Endothelial cell of umbilical vein (primary cell): Measurements from ENCODE around the gene ZNF407. TPM values are rescaled to one million over a fixed set of nuclear protein-coding genes. Genes with fewer than 3 reads are reported as not detected.
A peak's percentile ranks its signal among the peaks of the same experiment; 100 is the strongest.

Experiments used
- BruUV-seq: library from RNA; stranded (reverse); fragments of 400-500 nt; replicated peaks from 2 replicates; lab custom pipeline; 2021; lab: Mats Ljungman, UMichigan
- CTCF ChIA-PET: fragments of 300-600, 350-600 bp; sonication (Branson Sonifier 250); formaldehyde crosslinking; loops from one replicate; lab custom pipeline; 2021; ENCODE audit warnings: antibody characterized with exemption, inconsistent platforms; lab: Charles Lee
- POLR2A ChIA-PET: fragments of 300-600, 350-600 bp; sonication (Branson Sonifier 250); formaldehyde crosslinking; loops from one replicate; lab custom pipeline; 2021; ENCODE audit warnings: antibody characterized with exemption, inconsistent platforms; lab: Charles Lee
- DNase-seq: peaks from one replicate; pipeline ENCODE4 v3.0.0-alpha.2; 2011; ENCODE audit warnings: low read depth, low spot score
- FAIRE-seq: peaks from 2 replicates; lab custom pipeline; 2011; peaks lifted over from hg19 to GRCh38; lab: Jason Lieb, UNC
- H2AFZ ChIP-seq: 2 replicates; pipeline ENCODE4 v1.6.0; 2012; ENCODE audit warnings: low read depth, low read length, control low read depth, inconsistent platforms
- H3K27ac ChIP-seq: 2 replicates; pipeline ENCODE4 v1.5.1; 2011; ENCODE audit warnings: low read depth, mild to moderate bottlenecking, control low read depth, low read length, moderate library complexity; ENCODE audit not compliant: insufficient read depth
- H3K27me3 ChIP-seq, 2 experiments: 2 replicates each; pipeline versions ENCODE4 v1.6.0 to v1.6.1; 2011; ENCODE audit warnings: low read length in 2 of 2, mixed read lengths in 1 of 2; ENCODE audit not compliant: control insufficient read depth in 2 of 2, insufficient read depth in 2 of 2
- H3K36me3 ChIP-seq, 2 experiments: 2 replicates in 1 of 2; 3 replicates in 1 of 2; pipeline ENCODE4 v1.5.1; 2011; ENCODE audit warnings: low read length in 2 of 2, mild to moderate bottlenecking in 1 of 2, moderate library complexity in 1 of 2; ENCODE audit not compliant: control insufficient read depth in 2 of 2, insufficient read depth in 2 of 2; ENCODE audit errors: extremely low read depth in 1 of 2
- H3K4me1 ChIP-seq: 3 replicates; pipeline ENCODE4 v1.5.1; 2011; ENCODE audit warnings: mild to moderate bottlenecking, low read length; ENCODE audit not compliant: control insufficient read depth, insufficient read depth; ENCODE audit errors: extremely low read depth
- H3K4me2 ChIP-seq: 2 replicates; pipeline ENCODE4 v1.6.1; 2011; ENCODE audit warnings: low read length, control low read depth, mixed read lengths; ENCODE audit not compliant: insufficient read depth
- H3K4me3 ChIP-seq, 3 experiments: fragments of 200-600 bp in 1 of 3; sonication (generic), shearing (Covaris generic) in 1 of 3; replicated peaks in 1 of 3; 2 replicates each; pipeline ENCODE4 v1.5.1; 2011 to 2016; ENCODE audit warnings: control low read depth in 3 of 3, low read length in 3 of 3, mild to moderate bottlenecking in 2 of 3, inconsistent platforms in 1 of 3, low read depth in 1 of 3, moderate library complexity in 1 of 3; ENCODE audit not compliant: insufficient read depth in 1 of 3
- H3K79me2 ChIP-seq: 2 replicates; pipeline ENCODE4 v1.6.0; 2012; ENCODE audit warnings: low read length, inconsistent platforms; ENCODE audit not compliant: control insufficient read depth, insufficient read depth
- H3K9ac ChIP-seq: replicated peaks from 2 replicates; pipeline ENCODE3; 2011; ENCODE audit warnings: low read length, control low read depth; ENCODE audit not compliant: insufficient read depth; ENCODE audit errors: extremely low read depth
- H3K9me1 ChIP-seq: replicated peaks from 3 replicates; pipeline ENCODE4 v1.6.0; 2011; ENCODE audit warnings: mild to moderate bottlenecking, low read length; ENCODE audit not compliant: control insufficient read depth, insufficient read depth; ENCODE audit errors: extremely low read depth
- H3K9me3 ChIP-seq: replicated peaks from 2 replicates; pipeline ENCODE4 v1.5.1; 2012; ENCODE audit warnings: low read length, inconsistent platforms; ENCODE audit not compliant: control insufficient read depth, insufficient read depth
- H4K20me1 ChIP-seq: replicated peaks from 2 replicates; pipeline ENCODE3; 2011; ENCODE audit warnings: mild to moderate bottlenecking, low read length; ENCODE audit not compliant: control insufficient read depth, insufficient read depth; ENCODE audit errors: extremely low read depth
- EZH2 ChIP-seq: IDR thresholded peaks from 2 replicates; pipeline ENCODE4 v1.6.1; 2012; ENCODE audit warnings: borderline replicate concordance, low read depth, mild to moderate bottlenecking, moderate library complexity, low read length, inconsistent platforms; ENCODE audit not compliant: severe bottlenecking
- FOS ChIP-seq: IDR thresholded peaks from 2 replicates; pipeline ENCODE4 v1.6.1; 2011; ENCODE audit warnings: mild to moderate bottlenecking, low read length, moderate library complexity, borderline replicate concordance; ENCODE audit not compliant: insufficient read depth
- GATA2 ChIP-seq: IDR thresholded peaks from 2 replicates; pipeline ENCODE4 v1.7.0; 2011; ENCODE audit warnings: low read depth, mild to moderate bottlenecking, moderate library complexity, mixed read lengths, low read length; ENCODE audit not compliant: insufficient read length, insufficient read depth
- JUN ChIP-seq: IDR thresholded peaks from 2 replicates; pipeline ENCODE4 v1.6.1; 2011; ENCODE audit warnings: borderline replicate concordance, low read depth; ENCODE audit not compliant: insufficient read length, insufficient read depth
- MYC ChIP-seq: IDR thresholded peaks from one replicate; pipeline ENCODE4 v1.6.1; 2011; ENCODE audit warnings: mild to moderate bottlenecking, low read depth, low read length
- POLR2A ChIP-seq: IDR thresholded peaks from 2 replicates; pipeline ENCODE4 v1.6.1; 2012; ENCODE audit warnings: low read depth, mild to moderate bottlenecking, control low read depth, low read length
- POLR2AphosphoS5 ChIP-seq: IDR thresholded peaks from 2 replicates; pipeline ENCODE4 v1.6.1; 2012; ENCODE audit warnings: low read depth, mild to moderate bottlenecking, control low read depth, low read length, moderate library complexity; ENCODE audit not compliant: insufficient read depth
- dilution Hi-C: fragments of 300-500 bp; cut with MboI; formaldehyde crosslinking; loops from one replicate; pipeline ENCODE4 v1.15.0; 2019; ENCODE audit warnings: low sequenced_read_pairs; ENCODE audit not compliant: extremely low pct_ligation_motif_present
- intact Hi-C: fragments of 100-400 bp; cut with micrococcal nuclease; formaldehyde crosslinking; loops from one replicate; pipeline ENCODE4 v1.10.0; 2022
- polyA plus RNA-seq, 4 experiments: library from polyadenylated mRNA; depleted of rRNA in 3 of 4; stranded (reverse) in 3 of 4; unstranded in 1 of 4; fragments of >200 nt; gene quantifications; 2 replicates each; pipeline versions ENCODE4 v1.2.1 to v1.2.3, GENCODE V29; 2011 to 2012; ENCODE audit warnings: missing spikeins in 1 of 4
- total RNA-seq: library from RNA; stranded (reverse); gene quantifications from 2 replicates; pipeline ENCODE4 v1.2.3, GENCODE V29; 2021
- TF ChIP-seq, protein P1 (sequence below): IDR thresholded peaks from 2 replicates; pipeline ENCODE4 v1.6.1; 2011; ENCODE audit not compliant: insufficient read depth, insufficient read length
- TF ChIP-seq, protein P2 (sequence below), 2 donors: IDR thresholded peaks; 1 replicate in 1 of 2; 2 replicates in 1 of 2; pipeline ENCODE4 v1.5.1; 2011; ENCODE audit warnings: low read length in 2 of 2, mild to moderate bottlenecking in 2 of 2, moderate library complexity in 2 of 2, control low read depth in 1 of 2, inconsistent platforms in 1 of 2, low read depth in 1 of 2; ENCODE audit not compliant: insufficient read depth in 1 of 2; ENCODE audit errors: extremely low read depth in 1 of 2

Gene ZNF407
- total and polyA plus RNA-seq, 2 donors (not counting 3 experiments of a cell fraction or from before 2014, with no cell fraction given), result 3.8 to 20.1 TPM

DNA sequence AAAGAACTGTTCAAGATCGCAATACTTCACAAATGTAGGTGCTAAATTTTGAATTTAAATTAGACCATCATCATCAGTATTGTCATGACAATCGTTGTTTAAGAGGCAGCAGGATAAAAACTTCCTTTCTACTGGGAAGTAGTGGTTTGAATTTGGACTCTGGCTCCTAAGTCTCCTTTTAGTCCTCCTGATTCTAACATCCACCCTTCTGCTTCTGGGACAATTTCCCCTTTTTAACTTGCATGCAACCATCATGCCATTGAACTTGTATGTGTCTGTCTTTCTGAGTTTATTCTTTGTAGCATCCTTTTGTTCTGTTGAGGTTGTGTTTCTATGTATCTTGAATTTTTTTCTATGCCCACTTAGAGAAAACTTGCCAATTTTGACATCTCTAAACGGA lies 361.5 kb downstream of the ZNF407 start:
- POLR2A ChIA-PET, result no interaction called here
- no peaks in the 10 kb centered on the region for H3K36me3 ChIP-seq

More for the DNA sequence above, 361.5 kb downstream of the ZNF407 start:
- Histone ChIP-seq H3K4me3 (no peak overlapping the region), H3K4me1 (no peaks in the 10 kb centered on the region), H3K9me3 (no peaks in the 10 kb centered on the region), H3K9me1 (no peaks in the 10 kb centered on the region), H3K9ac (no peak overlapping the region), H3K79me2 (no peaks in the 10 kb centered on the region), H3K4me2 (no peak overlapping the region), H3K27me3 (no peaks in the 10 kb centered on the region), H2AFZ (no peak overlapping the region), H4K20me1 (no peaks in the 10 kb centered on the region), H3K27ac (no peak overlapping the region)
- DNase-seq (no peak), FAIRE-seq (peak; percentile 43)
- CTCF ChIA-PET, result no interaction called here
- dilution Hi-C loops (no loop called here), intact Hi-C loops (no loop called here)
- no peak for TF ChIP-seq JUN
- no peak for TF ChIP-seq FOS
- TF ChIP-seq, protein P1, sequence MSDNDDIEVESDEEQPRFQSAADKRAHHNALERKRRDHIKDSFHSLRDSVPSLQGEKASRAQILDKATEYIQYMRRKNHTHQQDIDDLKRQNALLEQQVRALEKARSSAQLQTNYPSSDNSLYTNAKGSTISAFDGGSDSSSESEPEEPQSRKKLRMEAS, result no peak
- TF ChIP-seq EZH2, result no peak
- TF ChIP-seq, protein P2, sequence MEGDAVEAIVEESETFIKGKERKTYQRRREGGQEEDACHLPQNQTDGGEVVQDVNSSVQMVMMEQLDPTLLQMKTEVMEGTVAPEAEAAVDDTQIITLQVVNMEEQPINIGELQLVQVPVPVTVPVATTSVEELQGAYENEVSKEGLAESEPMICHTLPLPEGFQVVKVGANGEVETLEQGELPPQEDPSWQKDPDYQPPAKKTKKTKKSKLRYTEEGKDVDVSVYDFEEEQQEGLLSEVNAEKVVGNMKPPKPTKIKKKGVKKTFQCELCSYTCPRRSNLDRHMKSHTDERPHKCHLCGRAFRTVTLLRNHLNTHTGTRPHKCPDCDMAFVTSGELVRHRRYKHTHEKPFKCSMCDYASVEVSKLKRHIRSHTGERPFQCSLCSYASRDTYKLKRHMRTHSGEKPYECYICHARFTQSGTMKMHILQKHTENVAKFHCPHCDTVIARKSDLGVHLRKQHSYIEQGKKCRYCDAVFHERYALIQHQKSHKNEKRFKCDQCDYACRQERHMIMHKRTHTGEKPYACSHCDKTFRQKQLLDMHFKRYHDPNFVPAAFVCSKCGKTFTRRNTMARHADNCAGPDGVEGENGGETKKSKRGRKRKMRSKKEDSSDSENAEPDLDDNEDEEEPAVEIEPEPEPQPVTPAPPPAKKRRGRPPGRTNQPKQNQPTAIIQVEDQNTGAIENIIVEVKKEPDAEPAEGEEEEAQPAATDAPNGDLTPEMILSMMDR (IDR thresholded peaks at IDR 0.05; ENCODE audit: extremely low read depth in 1 of 2, insufficient read depth in 1 of 2, low read depth in 1 of 2, low read length in 2 of 2), result no peak
- TF ChIP-seq POLR2A, result no peak
- no peak for TF ChIP-seq GATA2
- no peak for TF ChIP-seq POLR2AphosphoS5
- no peak for TF ChIP-seq MYC
- no TSS peak for BruUV-seq
